SW480 (cell line): ENCODE measurements around the gene SCYL3.
"Not testable (repeated sequence)": the region's sequence is repeated elsewhere in the genome, so short reads cannot be mapped to it uniquely, and the experiment has no call there.

ENCODE experiments used
- DNase-seq: peaks from one replicate; pipeline ENCODE4 v3.0.0-alpha.2; 2016; ENCODE audit warnings: low spot score

The SCYL3 gene

GRCh38 chr1:169899519-169900217, 6.0 kb upstream of the SCYL3 start:
- DNase-seq = peak; percentile 55

- no peak for DNase-seq
These were observed 2.3 kb upstream of the SCYL3 start for GRCh38 chr1:169896013-169896412.

GRCh38 chr1:169894424-169895145, 889 bp upstream of the SCYL3 start:
- no peak for DNase-seq

GRCh38 chr1:169892927-169893644, 610 bp downstream of the SCYL3 start:
- DNase-seq = peak; percentile 18

GRCh38 chr1:169892176-169892926, 1.3 kb downstream of the SCYL3 start:
- no peak for DNase-seq

DNA sequence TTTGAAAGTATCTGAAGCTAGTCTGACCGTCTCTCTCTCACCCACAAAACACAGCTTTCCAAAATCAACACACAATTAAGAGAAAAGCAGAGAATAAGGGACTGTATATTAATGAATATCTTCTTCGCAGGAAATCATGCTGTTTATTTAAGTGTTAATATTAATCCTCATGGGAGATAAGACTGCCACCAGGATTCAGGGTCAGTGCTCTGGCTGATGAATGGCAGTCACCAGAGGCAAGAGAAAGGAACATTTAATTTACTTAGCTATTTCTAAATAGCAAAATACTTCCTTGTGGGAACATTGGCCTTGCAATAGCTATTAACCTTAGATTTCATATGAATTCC, 2.2 kb downstream of the SCYL3 start:
- DNase-seq = no peak

- no peak for DNase-seq
These were observed 2.7 kb downstream of the SCYL3 start for GRCh38 chr1:169890761-169891538.

GRCh38 chr1:169889871-169890270, 3.8 kb downstream of the SCYL3 start:
- no peak for DNase-seq

GRCh38 chr1:169886931-169887330, 6.8 kb downstream of the SCYL3 start:
- DNase-seq = no peak

- DNase-seq = no peak
These were observed 7.3 kb downstream of the SCYL3 start for GRCh38 chr1:169886422-169886821.

DNA sequence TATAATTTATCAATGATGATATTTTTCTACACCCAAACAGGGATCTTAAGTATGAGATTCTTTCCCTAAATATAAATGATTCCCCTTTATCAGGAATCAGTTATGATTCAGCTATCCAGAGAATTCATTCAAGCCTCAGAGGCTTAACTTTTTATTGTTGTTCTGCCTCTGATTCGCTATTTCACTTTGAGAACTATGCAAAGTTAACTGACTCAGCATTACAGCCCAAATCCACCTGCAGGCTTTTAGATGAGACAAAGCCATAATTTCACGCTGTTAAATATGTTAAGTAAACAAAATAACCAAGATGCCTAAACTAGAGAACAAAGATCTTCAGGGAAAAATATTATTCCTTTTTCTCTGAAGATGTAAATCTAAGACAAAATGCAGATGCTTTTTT, 8.5 kb downstream of the SCYL3 start:
- DNase-seq = no peak

DNA sequence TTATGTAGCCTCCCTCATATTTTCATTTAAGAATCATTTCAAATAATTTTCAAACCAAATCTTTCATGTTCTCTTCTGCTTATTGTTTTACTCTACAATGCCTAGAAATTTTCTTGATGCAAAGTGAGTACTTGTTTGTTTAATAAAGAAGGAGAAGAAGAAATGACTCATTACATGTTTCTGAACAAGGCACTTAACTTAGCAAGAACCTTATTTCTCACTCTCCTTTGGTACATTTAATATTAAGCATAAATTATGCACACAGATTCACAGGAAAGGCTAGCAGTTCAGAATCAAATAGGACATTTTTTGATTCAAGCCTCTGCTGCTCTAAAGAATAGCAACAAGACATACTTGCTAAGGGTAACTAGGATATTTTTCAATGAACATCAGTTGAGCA, 9.1 kb downstream of the SCYL3 start:
- no peak for DNase-seq

- DNase-seq = no peak
These were observed 11.6 kb downstream of the SCYL3 start for GRCh38 chr1:169882039-169882511.

- DNase-seq = no peak
These were observed 14.5 kb downstream of the SCYL3 start for GRCh38 chr1:169879034-169879840.

DNA sequence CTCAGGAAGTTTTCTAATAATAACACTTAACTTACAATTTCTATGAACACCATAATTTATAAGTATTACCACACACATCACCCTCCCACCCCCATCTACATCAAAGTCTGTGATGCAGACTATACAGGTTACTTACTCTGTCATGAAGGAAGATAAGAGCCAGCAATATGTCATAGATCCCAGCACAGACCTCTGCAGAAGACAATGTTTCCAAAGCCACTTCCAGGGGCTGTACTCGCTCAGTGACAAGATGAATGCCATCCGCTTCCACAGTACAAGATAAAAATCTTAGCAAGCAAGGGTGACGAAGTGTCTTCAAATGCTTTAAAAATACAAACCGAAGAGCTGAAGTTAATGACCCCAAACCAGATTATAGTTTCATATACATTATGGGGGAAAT, 15.2 kb downstream of the SCYL3 start:
- DNase-seq = no peak

DNA sequence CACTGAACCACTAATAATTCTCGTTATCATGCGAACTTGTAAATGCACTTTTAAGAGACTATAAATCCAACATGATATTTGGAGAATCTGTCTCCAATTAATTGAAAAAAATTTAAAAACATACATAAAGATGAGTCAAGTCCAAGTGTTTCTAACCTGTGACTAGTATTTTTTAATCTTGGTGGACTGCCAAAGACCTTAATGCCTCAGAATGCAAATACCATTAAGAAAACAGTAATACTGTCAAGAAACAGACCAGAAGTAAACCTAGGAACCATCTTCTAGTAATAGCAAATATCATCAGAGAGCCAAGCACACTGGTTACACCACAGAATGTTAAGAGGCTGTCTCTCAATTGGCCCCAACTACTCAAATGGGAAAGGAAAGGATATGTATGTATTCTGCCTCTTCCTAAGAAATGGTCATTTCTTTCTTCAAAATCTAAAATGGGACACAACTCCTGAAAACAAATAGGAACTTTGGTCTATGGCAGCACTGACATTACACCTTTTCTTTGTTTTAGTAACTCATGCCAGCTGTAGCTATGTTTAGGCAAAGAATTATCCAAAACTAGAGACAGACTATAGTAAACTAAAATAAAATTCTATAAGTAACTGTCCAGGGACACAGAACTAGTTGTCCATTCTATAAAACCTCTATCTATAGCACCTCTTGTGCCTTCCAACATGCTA, 15.8 kb downstream of the SCYL3 start:
- DNase-seq = no peak

- no peak for DNase-seq
These were observed 19.5 kb downstream of the SCYL3 start for GRCh38 chr1:169874229-169874628.

DNA sequence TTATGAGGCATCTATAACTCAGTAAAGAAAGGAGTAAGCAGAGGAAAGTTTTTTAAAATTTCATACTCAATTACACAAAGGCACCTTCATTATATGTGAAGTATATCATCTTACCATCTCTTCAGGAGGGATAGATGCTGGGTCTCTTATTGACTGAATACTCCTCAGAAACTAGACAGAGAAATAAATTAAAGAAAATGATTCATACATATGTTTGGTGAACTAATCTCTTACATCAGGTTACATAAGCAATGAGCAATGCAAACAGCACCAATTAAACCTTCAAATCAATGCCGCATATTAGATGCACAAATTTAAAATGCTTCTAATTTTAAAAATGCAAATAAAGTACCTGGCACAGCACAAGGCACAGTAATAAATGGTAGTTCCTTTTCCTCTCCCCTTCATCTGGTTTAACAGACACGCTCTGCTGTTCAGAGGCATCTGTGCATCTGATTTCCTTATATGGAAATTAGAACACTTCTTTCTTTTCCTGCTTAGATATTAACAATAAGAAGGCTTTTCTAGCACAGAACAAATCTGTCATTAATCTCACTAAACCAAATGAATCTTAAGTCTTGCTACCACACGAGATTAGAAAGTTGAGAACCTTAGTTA, 20.0 kb downstream of the SCYL3 start:
- DNase-seq = no peak

DNA sequence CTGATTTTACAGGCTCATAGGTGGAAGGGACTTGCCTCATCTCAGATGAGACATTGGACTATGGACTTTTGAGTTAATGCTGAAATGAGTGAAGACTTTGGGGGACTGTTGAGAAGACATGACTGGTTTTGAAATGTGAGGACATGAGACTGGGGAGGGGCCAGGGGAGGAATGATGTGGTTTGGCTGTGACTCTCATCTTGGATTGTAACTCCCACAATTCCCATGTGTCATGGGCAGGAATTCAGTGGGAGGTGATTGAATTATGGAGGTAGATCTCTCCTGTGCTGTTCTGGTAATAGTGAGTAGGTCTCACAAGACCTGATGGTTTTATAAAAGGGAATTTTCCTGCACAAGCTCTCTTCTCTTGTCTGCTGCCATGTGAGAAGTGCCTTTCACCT, 20.8 kb downstream of the SCYL3 start:
- no peak for DNase-seq

DNA sequence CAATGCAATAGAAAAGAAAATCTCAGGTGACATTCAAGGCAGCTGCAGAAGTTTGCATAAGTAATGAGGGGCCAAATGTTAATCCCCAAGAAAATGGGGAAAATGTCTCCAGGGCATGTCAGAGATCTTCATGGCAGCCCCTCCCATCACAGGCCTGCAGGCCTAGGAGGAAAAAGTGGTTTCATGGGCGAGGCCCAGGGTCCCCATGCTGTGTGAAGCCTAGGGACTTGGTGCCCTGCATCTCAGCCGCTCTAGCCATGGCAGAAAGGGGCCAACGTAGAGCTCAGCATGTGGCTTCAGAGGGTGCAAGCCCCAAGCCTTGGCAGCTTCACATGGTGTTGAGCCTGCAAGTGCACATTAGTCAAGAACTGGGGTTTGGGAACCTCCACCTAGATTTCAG, 21.7 kb downstream of the SCYL3 start:
- DNase-seq = not testable (repeated sequence)
